Measurements from ENCODE around the gene PRDX1.
"Not testable (repeated sequence)": the region's sequence is repeated elsewhere in the genome, so short reads cannot be mapped to it uniquely, and the experiment has no call there.

- not testable (repeated sequence) for TF ChIP-seq CSDC2, ESRRG, ZNF8 (CRISPR knock-in tag; IDR thresholded peaks at IDR 0.05)
Measured at GRCh38 chr1:45467353-45467752, 54.3 kb downstream of the PRDX1 start.
